ENCODE data around the gene C15orf62. TPM values are rescaled to one million over a fixed set of nuclear protein-coding genes. Genes with fewer than 3 reads are reported as not detected.

C15orf62 gene
- polyA plus RNA-seq, 1 donor: 5.4 TPM

DNA sequence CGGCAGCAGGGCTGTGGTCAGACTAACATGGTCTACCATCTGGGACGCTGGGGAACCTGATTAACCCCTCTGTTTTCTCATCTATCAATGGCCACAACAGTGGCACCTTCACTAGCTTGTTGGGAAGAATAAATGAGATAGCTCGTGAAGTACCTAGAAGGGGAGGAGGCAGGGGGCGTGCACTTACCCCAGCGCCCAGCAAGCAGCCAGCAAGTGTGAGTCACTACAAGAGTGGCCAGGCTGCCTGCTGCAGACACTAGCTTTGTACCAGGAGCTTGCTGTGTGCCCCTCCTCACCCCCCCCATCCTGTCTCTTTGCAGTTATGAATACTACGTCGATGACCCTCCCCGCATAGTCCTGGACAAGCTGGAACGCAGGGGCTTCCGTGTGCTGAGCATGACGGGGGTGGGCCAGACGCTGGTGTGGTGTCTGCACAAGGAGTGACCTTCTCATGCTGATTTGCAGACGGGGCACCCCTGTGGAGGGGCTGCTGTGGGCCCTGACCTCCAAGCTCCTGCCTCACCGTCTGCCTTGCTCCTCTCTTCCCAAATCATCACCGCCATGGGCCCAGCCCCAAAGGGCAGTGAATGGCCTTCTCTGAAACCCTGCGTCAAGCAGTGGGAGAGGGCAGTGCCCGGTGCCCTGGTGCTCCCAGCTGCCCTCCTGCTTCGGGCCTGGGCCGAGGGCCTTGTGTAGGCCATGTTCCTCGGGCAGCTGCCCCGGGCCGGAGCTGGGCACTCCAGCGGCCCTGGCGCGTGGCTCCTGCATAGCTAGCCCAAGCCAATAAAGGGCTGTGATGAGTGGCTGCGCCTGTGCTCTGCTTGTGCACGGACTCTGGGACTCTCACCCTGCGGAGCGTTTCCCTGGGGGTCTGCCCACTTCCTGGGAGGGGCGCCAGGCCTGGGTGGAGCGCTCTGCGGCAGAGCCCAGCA, 2.6 kb upstream of the C15orf62 start:
- Histone ChIP-seq H3K36me3 (ENCODE audit: control insufficient read depth, insufficient read depth, low read length) (peaks cover 39% of the 10 kb centered on the region), H3K9me3 (ENCODE audit: control insufficient read depth, low read depth, low read length) (peaks cover 3% of the 10 kb centered on the region), H3K4me3 (ENCODE audit: low read length) (no peak overlapping the region), H3K27ac (ENCODE audit: low read length) (peak overlapping the region; percentile 97), H3K27me3 (ENCODE audit: control insufficient read depth, insufficient read depth, low read length) (no peaks in the 10 kb centered on the region), H3K4me1 (ENCODE audit: control insufficient read depth, insufficient read depth, low read length) (peaks cover 74% of the 10 kb centered on the region)
- peak in 1 of 2 donors; percentile 22 for DNase-seq
- no CpG with 5 or more reads among the region's 32 CpGs for WGBS (ENCODE audit: insufficient coverage, low lambda C conversion rate)

- Histone ChIP-seq H3K4me3 (ENCODE audit: low read length) (no peak overlapping the region), H3K27ac (ENCODE audit: low read length) (peak overlapping the region; percentile 97), H3K27me3 (ENCODE audit: control insufficient read depth, insufficient read depth, low read length) (no peaks in the 10 kb centered on the region), H3K4me1 (ENCODE audit: control insufficient read depth, insufficient read depth, low read length) (peaks cover 67% of the 10 kb centered on the region), H3K36me3 (ENCODE audit: control insufficient read depth, insufficient read depth, low read length) (peaks cover 44% of the 10 kb centered on the region), H3K9me3 (ENCODE audit: control insufficient read depth, low read depth, low read length) (peaks cover 3% of the 10 kb centered on the region)
- DNase-seq: no peak
- WGBS (ENCODE audit: insufficient coverage, low lambda C conversion rate): 80% methylated on average over 1 of the region's 29 CpGs
These were observed 1.8 kb upstream of the C15orf62 start for GRCh38 chr15:40767838-40768500.

DNA sequence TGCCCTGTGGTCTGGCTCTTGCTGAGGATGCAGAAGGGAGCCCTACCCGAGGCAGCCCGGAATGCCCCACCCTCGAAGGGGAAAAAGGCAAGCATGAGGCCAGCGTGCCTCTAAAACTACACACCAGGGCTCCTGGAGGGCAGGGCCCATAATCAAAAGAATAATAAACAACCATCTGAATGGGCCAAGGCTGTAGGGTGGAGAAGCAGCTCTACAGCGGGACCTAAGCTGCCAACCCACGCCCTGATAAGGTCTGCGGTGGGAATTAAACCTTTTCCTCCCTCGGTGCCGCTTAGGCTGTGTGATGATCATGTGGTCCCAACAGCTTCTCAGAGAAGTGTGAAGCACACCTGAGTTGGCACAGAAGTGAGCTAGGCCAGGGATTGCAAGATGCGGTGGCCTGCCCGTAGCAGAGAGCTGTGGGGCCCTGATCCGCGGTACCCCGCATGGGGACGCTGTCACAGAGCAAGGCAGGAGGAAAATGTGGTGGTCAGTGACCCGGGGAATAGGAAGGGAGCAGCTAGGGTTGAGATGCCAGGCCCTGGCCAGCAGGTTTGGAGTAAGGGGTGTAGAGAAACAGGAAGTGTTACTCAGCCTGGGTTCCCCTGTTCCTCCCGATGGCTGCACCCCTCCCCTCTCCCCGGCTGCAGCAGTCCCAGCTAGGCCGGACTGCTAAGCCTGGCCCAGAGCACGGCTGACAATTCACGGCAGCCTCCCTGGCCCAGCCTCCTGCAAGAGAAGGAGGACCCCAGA, 1.1 kb upstream of the C15orf62 start:
- no CpG with 5 or more reads among the region's 21 CpGs for WGBS (ENCODE audit: insufficient coverage, low lambda C conversion rate)
- H3K4me3 ChIP-seq (ENCODE audit: low read length): peak overlapping the region; percentile 29
- DNase-seq: peak in 1 of 2 donors; percentile 46
- H3K27me3 ChIP-seq (ENCODE audit: control insufficient read depth, insufficient read depth, low read length): no peaks in the 10 kb centered on the region
- peak overlapping the region; percentile 97 for H3K27ac ChIP-seq (ENCODE audit: low read length)
- H3K36me3 ChIP-seq (ENCODE audit: control insufficient read depth, insufficient read depth, low read length): peaks cover 50% of the 10 kb centered on the region
- peaks cover 60% of the 10 kb centered on the region for H3K4me1 ChIP-seq (ENCODE audit: control insufficient read depth, insufficient read depth, low read length)
- H3K9me3 ChIP-seq (ENCODE audit: control insufficient read depth, low read depth, low read length): peaks cover 3% of the 10 kb centered on the region

DNA sequence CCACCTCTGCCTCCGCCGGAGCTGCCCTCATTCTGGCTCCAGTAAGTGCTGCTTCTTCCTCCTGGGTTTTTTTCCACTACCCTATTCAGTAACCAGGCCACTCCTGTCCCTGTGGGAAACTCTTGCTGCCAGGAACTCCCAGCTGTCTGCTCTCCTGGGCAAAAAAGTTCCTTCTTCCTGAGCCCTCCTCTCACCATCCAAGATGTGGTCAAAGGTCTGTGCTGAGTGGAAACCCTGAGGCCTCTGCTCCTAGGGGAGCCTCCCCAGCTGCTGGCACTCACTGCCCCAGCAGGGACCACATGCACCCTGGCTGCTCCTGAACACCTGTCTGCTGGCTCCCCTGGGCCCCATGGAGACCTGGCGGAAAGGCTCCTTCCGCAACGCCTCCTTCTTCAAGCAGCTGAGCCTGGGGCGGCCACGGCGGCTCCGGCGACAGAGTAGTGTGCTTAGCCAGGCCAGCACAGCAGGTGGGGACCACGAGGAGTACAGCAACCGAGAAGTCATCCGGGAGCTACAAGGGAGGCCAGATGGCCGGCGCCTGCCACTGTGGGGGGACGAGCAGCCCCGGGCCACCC, 454 bp downstream of the C15orf62 start:
- Histone ChIP-seq H3K36me3 (ENCODE audit: control insufficient read depth, insufficient read depth, low read length) (peaks cover 66% of the 10 kb centered on the region), H3K27ac (ENCODE audit: low read length) (peak overlapping the region; percentile 97), H3K4me1 (ENCODE audit: control insufficient read depth, insufficient read depth, low read length) (peaks cover 60% of the 10 kb centered on the region), H3K9me3 (ENCODE audit: control insufficient read depth, low read depth, low read length) (no peaks in the 10 kb centered on the region), H3K27me3 (ENCODE audit: control insufficient read depth, insufficient read depth, low read length) (no peaks in the 10 kb centered on the region), H3K4me3 (ENCODE audit: low read length) (peak overlapping the region; percentile 29)
- no CpG with 5 or more reads among the region's 17 CpGs for WGBS (ENCODE audit: insufficient coverage, low lambda C conversion rate)
- DNase-seq: peak; percentile 87 to 94

DNA sequence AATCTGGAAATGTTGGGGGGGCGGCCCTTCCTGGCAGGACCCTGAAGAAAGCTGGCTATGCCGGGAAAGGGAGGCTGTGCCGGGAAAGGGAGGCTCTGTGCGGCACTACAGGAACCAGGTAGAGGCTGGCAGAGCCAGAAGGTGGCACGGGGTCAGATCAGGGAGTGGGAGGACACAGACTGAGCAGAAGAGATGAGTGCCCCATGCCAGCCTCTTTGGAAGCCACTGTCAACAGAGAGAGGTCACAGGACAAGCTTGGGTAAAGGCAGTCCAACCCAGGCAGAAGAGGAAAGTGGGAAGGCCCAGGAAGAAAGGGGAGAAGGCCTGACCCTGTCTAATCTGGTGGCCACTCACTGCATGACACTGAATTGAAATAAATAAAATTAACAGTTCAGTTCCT, 1.5 kb downstream of the C15orf62 start:
- Histone ChIP-seq H3K27ac (ENCODE audit: low read length) (peak overlapping the region; percentile 97), H3K9me3 (ENCODE audit: control insufficient read depth, low read depth, low read length) (no peaks in the 10 kb centered on the region), H3K27me3 (ENCODE audit: control insufficient read depth, insufficient read depth, low read length) (no peaks in the 10 kb centered on the region), H3K4me3 (ENCODE audit: low read length) (no peak overlapping the region), H3K4me1 (ENCODE audit: control insufficient read depth, insufficient read depth, low read length) (peaks cover 51% of the 10 kb centered on the region), H3K36me3 (ENCODE audit: control insufficient read depth, insufficient read depth, low read length) (peaks cover 67% of the 10 kb centered on the region)
- WGBS (ENCODE audit: insufficient coverage, low lambda C conversion rate): no CpG with 5 or more reads among the region's 5 CpGs
- no peak for DNase-seq

DNA sequence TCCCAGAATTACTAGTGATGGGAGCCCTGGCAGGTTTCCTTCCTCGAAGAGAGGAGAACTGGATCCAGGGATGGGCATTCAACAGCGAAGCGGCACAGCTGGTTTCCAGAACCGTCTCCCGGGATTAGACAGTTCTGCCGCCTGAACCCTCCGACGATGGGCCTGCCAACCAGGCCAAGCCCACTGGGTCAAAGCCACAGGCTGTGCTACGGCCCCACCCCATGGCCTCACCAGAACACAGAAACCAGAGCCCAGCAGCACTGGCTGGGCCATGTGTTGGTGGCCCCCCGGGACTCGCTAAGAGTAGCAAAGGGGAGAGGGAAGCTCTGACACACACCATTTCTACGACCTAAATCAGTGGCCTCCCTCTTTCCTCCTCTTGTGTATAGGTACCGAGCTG, 2.2 kb downstream of the C15orf62 start:
- Histone ChIP-seq H3K36me3 (ENCODE audit: control insufficient read depth, insufficient read depth, low read length) (peaks cover 67% of the 10 kb centered on the region), H3K27ac (ENCODE audit: low read length) (no peak overlapping the region), H3K4me1 (ENCODE audit: control insufficient read depth, insufficient read depth, low read length) (peaks cover 43% of the 10 kb centered on the region), H3K27me3 (ENCODE audit: control insufficient read depth, insufficient read depth, low read length) (no peaks in the 10 kb centered on the region), H3K9me3 (ENCODE audit: control insufficient read depth, low read depth, low read length) (no peaks in the 10 kb centered on the region), H3K4me3 (ENCODE audit: low read length) (no peak overlapping the region)
- WGBS (ENCODE audit: insufficient coverage, low lambda C conversion rate): no CpG with 5 or more reads among the region's 13 CpGs
- no peak for DNase-seq

DNA sequence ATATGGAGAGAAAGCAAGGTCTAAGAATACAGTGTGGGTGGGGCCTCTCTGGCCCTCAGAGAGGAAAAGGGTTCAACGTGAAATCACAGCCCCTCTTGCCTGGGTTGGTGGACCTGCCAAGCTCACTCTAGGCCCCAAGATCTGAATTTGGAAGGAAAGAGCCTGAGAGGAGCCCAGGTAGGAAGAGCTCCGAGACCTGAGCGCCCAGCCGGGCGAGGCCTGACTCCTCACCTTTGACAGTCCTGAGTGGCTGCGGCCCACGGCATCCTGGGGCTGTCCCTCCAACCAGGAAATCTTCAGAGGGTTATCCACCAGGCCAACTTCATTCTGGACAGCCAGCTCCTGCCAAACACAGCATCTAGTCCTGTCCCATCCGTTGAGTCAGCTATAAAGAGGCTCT, 3.7 kb downstream of the C15orf62 start:
- H3K36me3 ChIP-seq (ENCODE audit: control insufficient read depth, insufficient read depth, low read length): peaks cover 57% of the 10 kb centered on the region
- H3K27me3 ChIP-seq (ENCODE audit: control insufficient read depth, insufficient read depth, low read length): no peaks in the 10 kb centered on the region
- no peak overlapping the region for H3K27ac ChIP-seq (ENCODE audit: low read length)
- DNase-seq: no peak
- H3K4me1 ChIP-seq (ENCODE audit: control insufficient read depth, insufficient read depth, low read length): peaks cover 32% of the 10 kb centered on the region
- no peak overlapping the region for H3K4me3 ChIP-seq (ENCODE audit: low read length)
- no CpG with 5 or more reads among the region's 8 CpGs for WGBS (ENCODE audit: insufficient coverage, low lambda C conversion rate)
- no peaks in the 10 kb centered on the region for H3K9me3 ChIP-seq (ENCODE audit: control insufficient read depth, low read depth, low read length)

DNA sequence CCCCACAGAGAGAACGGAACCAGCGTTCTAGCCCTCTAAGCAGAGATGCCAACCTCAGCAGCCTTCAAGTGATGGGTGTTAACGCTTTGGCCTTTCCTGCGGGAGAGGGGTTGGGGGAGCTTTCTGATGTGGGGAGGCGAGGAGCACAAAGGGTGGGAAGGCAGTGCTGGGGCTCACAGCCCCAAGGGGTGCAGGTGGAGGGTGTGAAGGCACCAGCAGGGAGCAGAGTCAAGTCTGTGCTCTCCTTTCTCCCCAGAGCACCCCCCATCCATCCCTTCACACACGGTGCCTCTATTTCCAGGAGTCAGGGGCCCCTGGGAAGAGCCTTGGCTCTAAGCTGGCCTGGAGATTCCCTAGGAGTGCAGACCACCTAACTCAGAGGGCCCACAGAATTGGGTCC, 4.1 kb downstream of the C15orf62 start:
- Histone ChIP-seq H3K9me3 (ENCODE audit: control insufficient read depth, low read depth, low read length) (no peaks in the 10 kb centered on the region), H3K4me1 (ENCODE audit: control insufficient read depth, insufficient read depth, low read length) (peaks cover 28% of the 10 kb centered on the region), H3K4me3 (ENCODE audit: low read length) (no peak overlapping the region), H3K27ac (ENCODE audit: low read length) (no peak overlapping the region), H3K27me3 (ENCODE audit: control insufficient read depth, insufficient read depth, low read length) (no peaks in the 10 kb centered on the region), H3K36me3 (ENCODE audit: control insufficient read depth, insufficient read depth, low read length) (peaks cover 60% of the 10 kb centered on the region)
- WGBS (ENCODE audit: insufficient coverage, low lambda C conversion rate): no CpG with 5 or more reads among the region's 6 CpGs
- no peak for DNase-seq

DNA sequence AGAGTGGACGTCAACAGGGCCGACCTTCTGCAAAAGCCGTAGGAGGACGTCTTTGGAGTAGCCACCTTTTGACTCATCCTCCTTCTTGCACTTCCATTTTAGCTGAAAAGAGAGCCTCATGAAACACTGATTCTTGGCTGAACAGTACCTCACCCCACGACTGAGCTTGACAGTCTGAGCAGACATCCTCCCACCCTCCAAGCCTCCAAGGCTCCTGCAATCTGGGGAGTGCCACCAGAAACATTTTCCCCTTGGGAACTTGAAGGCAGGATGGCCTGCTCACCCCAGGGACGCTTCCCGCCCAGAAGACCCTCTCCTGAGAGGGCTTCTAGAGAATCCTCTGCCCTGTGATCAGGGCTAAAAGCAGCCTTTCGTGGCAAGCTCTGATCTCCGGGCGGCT, 5.2 kb downstream of the C15orf62 start:
- Histone ChIP-seq H3K36me3 (ENCODE audit: control insufficient read depth, insufficient read depth, low read length) (peaks cover 71% of the 10 kb centered on the region), H3K9me3 (ENCODE audit: control insufficient read depth, low read depth, low read length) (no peaks in the 10 kb centered on the region), H3K4me1 (ENCODE audit: control insufficient read depth, insufficient read depth, low read length) (peaks cover 17% of the 10 kb centered on the region), H3K27me3 (ENCODE audit: control insufficient read depth, insufficient read depth, low read length) (no peaks in the 10 kb centered on the region), H3K4me3 (ENCODE audit: low read length) (no peak overlapping the region), H3K27ac (ENCODE audit: low read length) (no peak overlapping the region)
- no peak for DNase-seq
- no CpG with 5 or more reads among the region's 10 CpGs for WGBS (ENCODE audit: insufficient coverage, low lambda C conversion rate)

All from large intestine (tissue), 3 donors.